GM12891 (cell line): ENCODE results near the gene SLC49A3.

Experiments
- POLR2A ChIP-seq: IDR thresholded peaks from 2 replicates; pipeline ENCODE4 v1.6.1; 2011; ENCODE audit warnings: low read depth, low read length, control low read depth
- POLR2AphosphoS5 ChIP-seq: IDR thresholded peaks from 2 replicates; pipeline ENCODE4 v1.6.1; 2011; ENCODE audit warnings: low read depth, low read length, control low read depth
- POU2F2 ChIP-seq: IDR thresholded peaks from 2 replicates; pipeline ENCODE4 v1.6.1; 2011; ENCODE audit warnings: low read depth, mild to moderate bottlenecking, control low read depth, low read length, moderate library complexity
- SPI1 ChIP-seq: IDR thresholded peaks from 2 replicates; pipeline ENCODE4 v1.6.1; 2011; ENCODE audit warnings: low read depth, low read length, control low read depth
- TAF1 ChIP-seq: IDR thresholded peaks from 2 replicates; pipeline ENCODE4 v1.6.1; 2011; ENCODE audit warnings: low read depth, low read length, control low read depth

- TF ChIP-seq TAF1 (no peak), POLR2A (no peak), POLR2AphosphoS5 (no peak), POU2F2 (no peak), SPI1 (no peak)
Observed at GRCh38 chr4:726838-727237, 37.9 kb upstream of the SLC49A3 start.
